Uterus (tissue), 2 donors: ENCODE measurements around the gene KRT1.

ENCODE experiments used
- POLR2A ChIP-seq, 2 donors: fragments of 450-650 bp; IDR thresholded peaks; one replicate each; pipeline ENCODE4 v1.6.1; 2016; ENCODE audit warnings: antibody characterized with exemption in 2 of 2, mild to moderate bottlenecking in 1 of 2, moderate library complexity in 1 of 2
- TF ChIP-seq, protein P1 (sequence below), 4 experiments: fragments of 200-600 bp in 2 of 4; fragments of 450-650 bp in 2 of 4; sonication (generic) in 2 of 4; IDR thresholded peaks; one replicate each; pipeline ENCODE4 v1.5.1; 2016 to 2019; ENCODE audit warnings: antibody characterized with exemption in 4 of 4, mild to moderate bottlenecking in 2 of 4, moderate library complexity in 1 of 4

DNA sequence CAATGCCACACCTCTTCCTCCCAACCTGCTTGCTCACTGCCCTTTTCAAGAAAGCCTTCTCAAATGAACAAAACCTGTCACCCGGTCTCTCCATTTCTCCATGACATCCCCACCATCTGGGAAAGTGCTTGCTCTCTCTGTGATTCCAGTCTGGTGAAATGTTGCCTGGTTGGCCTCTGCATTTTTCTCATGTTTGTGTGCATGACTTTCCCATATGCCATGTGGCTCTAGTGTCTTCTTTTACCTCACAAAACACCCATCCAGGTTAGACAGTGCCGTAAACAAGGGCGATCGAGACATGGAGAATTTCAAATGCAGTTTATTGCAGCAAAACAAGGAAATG lies 5.8 kb downstream of the KRT1 start:
- TF ChIP-seq, protein P1, sequence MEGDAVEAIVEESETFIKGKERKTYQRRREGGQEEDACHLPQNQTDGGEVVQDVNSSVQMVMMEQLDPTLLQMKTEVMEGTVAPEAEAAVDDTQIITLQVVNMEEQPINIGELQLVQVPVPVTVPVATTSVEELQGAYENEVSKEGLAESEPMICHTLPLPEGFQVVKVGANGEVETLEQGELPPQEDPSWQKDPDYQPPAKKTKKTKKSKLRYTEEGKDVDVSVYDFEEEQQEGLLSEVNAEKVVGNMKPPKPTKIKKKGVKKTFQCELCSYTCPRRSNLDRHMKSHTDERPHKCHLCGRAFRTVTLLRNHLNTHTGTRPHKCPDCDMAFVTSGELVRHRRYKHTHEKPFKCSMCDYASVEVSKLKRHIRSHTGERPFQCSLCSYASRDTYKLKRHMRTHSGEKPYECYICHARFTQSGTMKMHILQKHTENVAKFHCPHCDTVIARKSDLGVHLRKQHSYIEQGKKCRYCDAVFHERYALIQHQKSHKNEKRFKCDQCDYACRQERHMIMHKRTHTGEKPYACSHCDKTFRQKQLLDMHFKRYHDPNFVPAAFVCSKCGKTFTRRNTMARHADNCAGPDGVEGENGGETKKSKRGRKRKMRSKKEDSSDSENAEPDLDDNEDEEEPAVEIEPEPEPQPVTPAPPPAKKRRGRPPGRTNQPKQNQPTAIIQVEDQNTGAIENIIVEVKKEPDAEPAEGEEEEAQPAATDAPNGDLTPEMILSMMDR (IDR thresholded peaks at IDR 0.05): no peak
- no peak for TF ChIP-seq POLR2A (IDR thresholded peaks at IDR 0.05)
